Mesodermal cell (in vitro differentiated cells): ENCODE data around the gene CD200.

Experiments
- H3K27ac ChIP-seq: 2 replicates; pipeline ENCODE4 v1.7.0; 2013; ENCODE audit warnings: mild to moderate bottlenecking, low read depth, low read length, moderate library complexity; ENCODE audit not compliant: severe bottlenecking
- H3K36me3 ChIP-seq: 2 replicates; pipeline ENCODE4 v1.7.1; 2013; ENCODE audit warnings: mild to moderate bottlenecking, low read length, moderate library complexity; ENCODE audit not compliant: control insufficient read depth, insufficient read depth
- H3K4me1 ChIP-seq: one replicate; pipeline ENCODE4 v1.7.1; 2013; ENCODE audit warnings: mild to moderate bottlenecking, low read length; ENCODE audit not compliant: insufficient read depth, control insufficient read depth, poor library complexity, severe bottlenecking
- H3K4me3 ChIP-seq: 2 replicates; pipeline ENCODE4 v1.7.0; 2013; ENCODE audit warnings: low read length, control low read depth, mild to moderate bottlenecking; ENCODE audit not compliant: insufficient read depth, poor library complexity, severe bottlenecking; ENCODE audit errors: extremely low read depth
- H3K9me3 ChIP-seq: 2 replicates; pipeline ENCODE4 v1.7.1; 2013; ENCODE audit warnings: mild to moderate bottlenecking, low read length, moderate library complexity; ENCODE audit not compliant: control insufficient read depth
- WGBS, 2 experiments: methylation state at CpG; one replicate each; pipeline ENCODE4 v1.1.5; 2013; ENCODE audit warnings: missing lambda C conversion rate in 2 of 2; ENCODE audit not compliant: insufficient coverage in 2 of 2; 5-methylcytosine and 5-hydroxymethylcytosine counted together

Gene CD200

DNA sequence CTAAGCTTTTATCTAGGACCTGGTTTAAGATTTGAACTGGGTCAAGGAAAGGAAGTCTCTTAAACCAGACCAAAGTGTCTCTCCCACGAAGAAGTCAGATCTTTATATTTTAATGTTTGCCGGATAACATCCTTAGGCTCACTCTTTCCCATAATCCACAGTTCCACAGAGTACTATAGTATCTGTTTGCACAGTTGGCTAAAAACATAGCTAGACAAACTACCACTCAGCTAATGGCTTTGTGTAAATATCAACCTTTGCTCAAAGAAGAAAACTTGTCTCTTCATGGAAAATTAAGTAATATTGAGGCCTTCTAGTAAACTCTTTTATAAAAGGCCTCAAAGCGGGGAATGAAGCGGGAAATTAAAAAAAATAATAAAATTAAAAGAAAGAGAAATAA is 25.4 kb upstream of the CD200 start:
- WGBS, 2 experiments: no CpG with 5 or more reads among the region's 4 CpGs
- Histone ChIP-seq H3K9me3 (peaks cover 3% of the 10 kb centered on the region), H3K36me3 (no peaks in the 10 kb centered on the region), H3K4me1 (peaks cover 14% of the 10 kb centered on the region), H3K4me3 (no peak overlapping the region), H3K27ac (no peak overlapping the region)

DNA sequence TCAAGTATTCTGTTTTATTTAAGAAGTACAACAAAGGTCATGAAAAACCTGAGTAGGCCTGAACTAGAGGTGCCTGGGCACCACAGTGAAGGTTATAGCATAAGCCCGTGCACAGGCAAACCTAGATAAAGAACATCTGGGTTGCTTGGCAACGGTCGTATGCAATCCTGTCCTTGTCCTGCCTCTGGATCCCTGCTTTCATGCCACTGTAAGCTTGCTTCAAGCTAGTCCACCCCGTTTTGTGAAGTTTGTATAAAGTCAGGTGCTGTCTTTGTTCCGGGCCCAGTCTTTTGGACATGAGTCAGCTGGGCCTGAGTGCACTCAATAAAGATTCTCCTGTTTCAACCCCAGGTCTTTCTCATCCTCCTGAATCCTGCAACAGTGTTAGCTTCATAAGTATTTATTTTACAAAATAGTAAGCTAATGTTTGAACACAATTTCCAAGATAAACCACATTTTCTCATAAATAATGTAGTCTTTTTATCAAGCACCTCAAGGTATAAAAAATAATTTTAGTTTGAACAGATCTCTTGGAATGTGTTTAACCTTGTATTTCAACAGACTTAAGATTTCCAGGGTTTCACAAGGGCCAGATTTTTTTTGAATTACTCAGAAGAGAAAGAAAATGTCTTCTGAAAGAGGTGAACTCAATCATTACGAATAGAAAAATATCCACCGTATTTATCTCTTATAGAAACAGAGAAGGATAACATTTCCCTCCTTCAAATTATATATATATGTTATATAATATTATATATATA is 24.6 kb upstream of the CD200 start:
- peaks cover 14% of the 10 kb centered on the region for H3K4me1 ChIP-seq
- H3K4me3 ChIP-seq: no peak overlapping the region
- peak overlapping the region; percentile 34 for H3K27ac ChIP-seq
- H3K36me3 ChIP-seq: no peaks in the 10 kb centered on the region
- H3K9me3 ChIP-seq: no peaks in the 10 kb centered on the region
- 53 to 65% methylated on average over 3 to 4 of the region's 7 CpGs for WGBS, 2 experiments

DNA sequence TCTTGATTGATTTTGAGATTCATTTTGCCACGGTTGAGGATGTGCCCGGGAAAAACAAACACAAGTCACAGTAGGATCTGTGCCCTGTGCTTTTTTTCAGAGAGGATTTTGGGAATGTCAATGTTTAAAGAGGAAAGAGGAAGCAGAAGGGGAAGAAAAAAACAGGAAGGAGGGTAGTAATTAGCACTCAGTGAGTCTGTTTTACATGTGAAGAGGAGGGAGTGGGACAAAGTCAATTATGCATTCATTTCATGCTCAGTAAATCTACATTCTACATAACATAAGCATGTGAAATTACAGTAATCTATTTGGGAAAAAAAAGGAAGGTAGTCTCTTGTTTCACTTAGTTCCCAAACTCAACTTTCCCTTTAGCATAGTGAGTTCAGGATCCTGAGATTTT is 18.3 kb upstream of the CD200 start:
- H3K9me3 ChIP-seq: peaks cover 13% of the 10 kb centered on the region
- no peak overlapping the region for H3K27ac ChIP-seq
- no peak overlapping the region for H3K4me3 ChIP-seq
- H3K4me1 ChIP-seq: no peaks in the 10 kb centered on the region
- WGBS, 2 experiments: 69 to 75% methylated on average over 2 of the region's 2 CpGs
- H3K36me3 ChIP-seq: no peaks in the 10 kb centered on the region

GRCh38 chr3:112315791-112316190 is 17.2 kb upstream of the CD200 start:
- WGBS, 2 experiments: 100% methylated on average over 1 of the region's 1 CpG; no CpG with 5 or more reads in 1 of the 2 experiments
- H3K9me3 ChIP-seq: peaks cover 13% of the 10 kb centered on the region
- no peak overlapping the region for H3K27ac ChIP-seq
- no peak overlapping the region for H3K4me3 ChIP-seq
- no peaks in the 10 kb centered on the region for H3K4me1 ChIP-seq
- H3K36me3 ChIP-seq: no peaks in the 10 kb centered on the region

GRCh38 chr3:112319516-112320276 is 13.3 kb upstream of the CD200 start:
- WGBS, 2 experiments: 75 to 78% methylated on average over 2 of the region's 4 CpGs
- Histone ChIP-seq H3K4me1 (peaks cover 3% of the 10 kb centered on the region), H3K27ac (no peak overlapping the region), H3K4me3 (no peak overlapping the region), H3K36me3 (no peaks in the 10 kb centered on the region), H3K9me3 (peaks cover 12% of the 10 kb centered on the region)

- H3K36me3 ChIP-seq: no peaks in the 10 kb centered on the region
- H3K27ac ChIP-seq: no peak overlapping the region
- peaks cover 7% of the 10 kb centered on the region for H3K9me3 ChIP-seq
- H3K4me1 ChIP-seq: peaks cover 3% of the 10 kb centered on the region
- no peak overlapping the region for H3K4me3 ChIP-seq
- 100% methylated on average over 1 of the region's 1 CpG; no CpG with 5 or more reads in 1 of the 2 experiments for WGBS, 2 experiments
Measured at GRCh38 chr3:112320691-112321090, 12.3 kb upstream of the CD200 start.

DNA sequence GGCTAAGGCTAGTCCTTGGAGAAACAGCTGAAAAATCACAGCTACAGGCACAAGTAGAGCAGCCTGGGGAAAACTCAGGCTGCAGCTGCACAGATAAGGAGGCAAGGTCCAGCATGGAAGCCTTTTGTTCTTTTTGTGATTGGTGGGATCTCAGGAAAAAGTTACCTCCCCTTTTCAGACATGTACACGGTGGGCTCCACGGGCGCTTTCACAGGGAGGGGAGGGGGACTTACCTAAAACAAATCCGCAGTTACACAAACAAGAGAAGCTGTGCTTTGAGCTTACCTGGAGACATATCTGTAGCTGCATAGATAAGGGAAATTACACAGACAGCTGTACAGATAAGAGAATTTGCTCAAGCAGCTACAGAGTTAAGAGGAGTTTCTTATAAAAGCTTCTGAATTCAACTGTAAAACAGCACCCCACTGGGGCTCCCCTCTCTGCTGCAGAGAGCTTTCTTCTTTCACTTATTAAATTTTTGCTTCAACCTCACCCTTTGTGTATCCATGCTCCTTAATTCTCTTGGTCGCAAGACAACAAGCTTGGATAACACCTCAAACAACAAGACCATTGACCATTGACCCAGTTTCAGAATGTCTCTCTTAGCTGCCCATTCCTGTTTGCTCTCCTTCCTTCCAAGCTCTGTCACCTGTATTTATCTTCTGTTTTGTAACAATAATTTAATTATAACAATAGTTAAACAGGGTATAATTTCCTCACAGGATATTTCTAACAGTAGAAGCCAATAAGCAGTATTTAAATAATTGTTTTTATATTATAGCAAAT is 10.9 kb upstream of the CD200 start:
- Histone ChIP-seq H3K36me3 (no peaks in the 10 kb centered on the region), H3K4me1 (peaks cover 3% of the 10 kb centered on the region), H3K27ac (peak overlapping the region; percentile 30), H3K4me3 (no peak overlapping the region), H3K9me3 (no peaks in the 10 kb centered on the region)
- WGBS, 2 experiments: 82 to 100% methylated on average over 1 of the region's 5 CpGs

GRCh38 chr3:112327371-112327951 is 5.5 kb upstream of the CD200 start:
- no peaks in the 10 kb centered on the region for H3K36me3 ChIP-seq
- H3K9me3 ChIP-seq: no peaks in the 10 kb centered on the region
- WGBS, 2 experiments: no CpG with 5 or more reads among the region's 2 CpGs
- H3K4me1 ChIP-seq: no peaks in the 10 kb centered on the region
- H3K27ac ChIP-seq: no peak overlapping the region
- H3K4me3 ChIP-seq: no peak overlapping the region

DNA sequence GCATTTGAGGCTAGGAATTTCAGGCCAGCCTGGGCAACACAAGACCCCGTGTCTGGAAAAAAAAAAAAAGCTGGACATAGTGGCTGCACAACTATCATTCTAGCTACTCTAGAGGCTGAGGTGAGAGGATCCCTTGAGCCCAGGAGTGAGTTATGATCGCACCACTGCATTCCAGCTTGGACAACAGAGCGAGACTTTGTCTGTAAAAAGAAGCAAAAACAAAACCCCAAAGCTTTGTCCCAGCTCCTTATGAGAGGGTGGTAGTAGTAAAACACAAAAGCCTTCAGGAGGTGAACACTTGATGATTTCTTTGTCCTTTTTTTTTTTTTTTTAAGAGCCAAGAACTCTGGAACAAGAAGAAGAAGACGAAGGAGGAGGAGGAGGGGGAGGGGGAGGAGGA is 1.1 kb upstream of the CD200 start:
- no peaks in the 10 kb centered on the region for H3K36me3 ChIP-seq
- no peak overlapping the region for H3K4me3 ChIP-seq
- no peaks in the 10 kb centered on the region for H3K9me3 ChIP-seq
- 100% methylated on average over 1 to 2 of the region's 4 CpGs for WGBS, 2 experiments
- no peaks in the 10 kb centered on the region for H3K4me1 ChIP-seq
- no peak overlapping the region for H3K27ac ChIP-seq
